Measurements from ENCODE around the gene NUDT22. TPM values are rescaled to one million over a fixed set of nuclear protein-coding genes. Genes with fewer than 3 reads are reported as not detected.

The NUDT22 gene
- total and polyA plus RNA-seq, 2 experiments from 2014 or later: 33.9 to 67.0 TPM

GRCh38 chr11:64186492-64187165 is 39.4 kb upstream of the NUDT22 start:
- Mint-ChIP-seq H3K9me3 (no peaks in the 10 kb centered on the region), H3K4me3 (no peak overlapping the region), H3K4me1 (peaks cover 25% of the 10 kb centered on the region), H3K27me3 (ENCODE audit: insufficient read depth, low read depth, poor library complexity) (peaks cover 26% of the 10 kb centered on the region), H3K36me3 (ENCODE audit: low read depth) (peaks cover 38% of the 10 kb centered on the region), H3K27ac (no peak overlapping the region)
- no peak overlapping the region for H2AFZ ChIP-seq
- H3K27ac ChIP-seq (ENCODE audit: low read depth): no peak overlapping the region; the same call in 1 of the 2 replicates
- peaks cover 49% of the 10 kb centered on the region for H4K20me1 ChIP-seq (replicated peaks; ENCODE audit: insufficient read depth)
- peaks cover 13% of the 10 kb centered on the region for H3K36me3 ChIP-seq (ENCODE audit: insufficient read depth)
- no peak overlapping the region for H3K4me3 ChIP-seq
- no peaks in the 10 kb centered on the region for H3K27me3 ChIP-seq (ENCODE audit: insufficient read depth)
- H3K4me2 ChIP-seq: no peak overlapping the region
- H3F3A ChIP-seq (replicated peaks; ENCODE audit: low read depth): peaks cover 45% of the 10 kb centered on the region
- DNase-seq (ENCODE audit: low spot score) (peak; percentile 48), ATAC-seq (no peak)
- no peaks in the 10 kb centered on the region for H3K9me2 ChIP-seq (ENCODE audit: insufficient read depth)
- peaks cover 23% of the 10 kb centered on the region for H3K79me2 ChIP-seq (replicated peaks; ENCODE audit: insufficient read depth)
- peaks cover 13% of the 10 kb centered on the region; the same call in 1 of the 2 replicates for H3K4me1 ChIP-seq (ENCODE audit: insufficient read depth)
- TF ChIP-seq STAT1 (IDR thresholded peaks at IDR 0.05; ENCODE audit: unreplicated experiment) (no peak), POLR2AphosphoS5 (IDR thresholded peaks at IDR 0.05; ENCODE audit: low read depth) (no peak), EZH2phosphoT487 (IDR thresholded peaks at IDR 0.05; ENCODE audit: unreplicated experiment) (no peak), CTCF (conservative IDR thresholded peaks at IDR 0.05; ENCODE audit: low read depth in 2 of 2) (no peak), CREB1 (CRISPR knock-in tag; IDR thresholded peaks at IDR 0.05; ENCODE audit: low read depth) (no peak)
- TF ChIP-seq, protein P1, sequence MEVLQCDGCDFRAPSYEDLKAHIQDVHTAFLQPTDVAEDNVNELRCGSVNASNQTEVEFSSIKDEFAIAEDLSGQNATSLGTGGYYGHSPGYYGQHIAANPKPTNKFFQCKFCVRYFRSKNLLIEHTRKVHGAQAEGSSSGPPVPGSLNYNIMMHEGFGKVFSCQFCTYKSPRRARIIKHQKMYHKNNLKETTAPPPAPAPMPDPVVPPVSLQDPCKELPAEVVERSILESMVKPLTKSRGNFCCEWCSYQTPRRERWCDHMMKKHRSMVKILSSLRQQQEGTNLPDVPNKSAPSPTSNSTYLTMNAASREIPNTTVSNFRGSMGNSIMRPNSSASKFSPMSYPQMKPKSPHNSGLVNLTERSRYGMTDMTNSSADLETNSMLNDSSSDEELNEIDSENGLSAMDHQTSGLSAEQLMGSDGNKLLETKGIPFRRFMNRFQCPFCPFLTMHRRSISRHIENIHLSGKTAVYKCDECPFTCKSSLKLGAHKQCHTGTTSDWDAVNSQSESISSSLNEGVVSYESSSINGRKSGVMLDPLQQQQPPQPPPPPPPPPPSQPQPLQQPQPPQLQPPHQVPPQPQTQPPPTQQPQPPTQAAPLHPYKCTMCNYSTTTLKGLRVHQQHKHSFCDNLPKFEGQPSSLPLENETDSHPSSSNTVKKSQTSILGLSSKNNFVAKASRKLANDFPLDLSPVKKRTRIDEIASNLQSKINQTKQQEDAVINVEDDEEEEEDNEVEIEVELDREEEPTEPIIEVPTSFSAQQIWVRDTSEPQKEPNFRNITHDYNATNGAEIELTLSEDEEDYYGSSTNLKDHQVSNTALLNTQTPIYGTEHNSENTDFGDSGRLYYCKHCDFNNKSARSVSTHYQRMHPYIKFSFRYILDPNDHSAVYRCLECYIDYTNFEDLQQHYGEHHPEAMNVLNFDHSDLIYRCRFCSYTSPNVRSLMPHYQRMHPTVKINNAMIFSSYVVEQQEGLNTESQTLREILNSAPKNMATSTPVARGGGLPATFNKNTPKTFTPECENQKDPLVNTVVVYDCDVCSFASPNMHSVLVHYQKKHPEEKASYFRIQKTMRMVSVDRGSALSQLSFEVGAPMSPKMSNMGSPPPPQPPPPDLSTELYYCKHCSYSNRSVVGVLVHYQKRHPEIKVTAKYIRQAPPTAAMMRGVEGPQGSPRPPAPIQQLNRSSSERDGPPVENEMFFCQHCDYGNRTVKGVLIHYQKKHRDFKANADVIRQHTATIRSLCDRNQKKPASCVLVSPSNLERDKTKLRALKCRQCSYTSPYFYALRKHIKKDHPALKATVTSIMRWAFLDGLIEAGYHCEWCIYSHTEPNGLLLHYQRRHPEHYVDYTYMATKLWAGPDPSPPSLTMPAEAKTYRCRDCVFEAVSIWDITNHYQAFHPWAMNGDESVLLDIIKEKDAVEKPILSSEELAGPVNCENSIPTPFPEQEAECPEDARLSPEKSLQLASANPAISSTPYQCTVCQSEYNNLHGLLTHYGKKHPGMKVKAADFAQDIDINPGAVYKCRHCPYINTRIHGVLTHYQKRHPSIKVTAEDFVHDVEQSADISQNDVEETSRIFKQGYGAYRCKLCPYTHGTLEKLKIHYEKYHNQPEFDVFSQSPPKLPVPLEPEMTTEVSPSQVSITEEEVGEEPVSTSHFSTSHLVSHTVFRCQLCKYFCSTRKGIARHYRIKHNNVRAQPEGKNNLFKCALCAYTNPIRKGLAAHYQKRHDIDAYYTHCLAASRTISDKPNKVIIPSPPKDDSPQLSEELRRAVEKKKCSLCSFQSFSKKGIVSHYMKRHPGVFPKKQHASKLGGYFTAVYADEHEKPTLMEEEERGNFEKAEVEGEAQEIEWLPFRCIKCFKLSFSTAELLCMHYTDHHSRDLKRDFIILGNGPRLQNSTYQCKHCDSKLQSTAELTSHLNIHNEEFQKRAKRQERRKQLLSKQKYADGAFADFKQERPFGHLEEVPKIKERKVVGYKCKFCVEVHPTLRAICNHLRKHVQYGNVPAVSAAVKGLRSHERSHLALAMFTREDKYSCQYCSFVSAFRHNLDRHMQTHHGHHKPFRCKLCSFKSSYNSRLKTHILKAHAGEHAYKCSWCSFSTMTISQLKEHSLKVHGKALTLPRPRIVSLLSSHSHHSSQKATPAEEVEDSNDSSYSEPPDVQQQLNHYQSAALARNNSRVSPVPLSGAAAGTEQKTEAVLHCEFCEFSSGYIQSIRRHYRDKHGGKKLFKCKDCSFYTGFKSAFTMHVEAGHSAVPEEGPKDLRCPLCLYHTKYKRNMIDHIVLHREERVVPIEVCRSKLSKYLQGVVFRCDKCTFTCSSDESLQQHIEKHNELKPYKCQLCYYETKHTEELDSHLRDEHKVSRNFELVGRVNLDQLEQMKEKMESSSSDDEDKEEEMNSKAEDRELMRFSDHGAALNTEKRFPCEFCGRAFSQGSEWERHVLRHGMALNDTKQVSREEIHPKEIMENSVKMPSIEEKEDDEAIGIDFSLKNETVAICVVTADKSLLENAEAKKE (CRISPR knock-in tag; IDR thresholded peaks at IDR 0.05): no peak
- TF ChIP-seq, protein P2, sequence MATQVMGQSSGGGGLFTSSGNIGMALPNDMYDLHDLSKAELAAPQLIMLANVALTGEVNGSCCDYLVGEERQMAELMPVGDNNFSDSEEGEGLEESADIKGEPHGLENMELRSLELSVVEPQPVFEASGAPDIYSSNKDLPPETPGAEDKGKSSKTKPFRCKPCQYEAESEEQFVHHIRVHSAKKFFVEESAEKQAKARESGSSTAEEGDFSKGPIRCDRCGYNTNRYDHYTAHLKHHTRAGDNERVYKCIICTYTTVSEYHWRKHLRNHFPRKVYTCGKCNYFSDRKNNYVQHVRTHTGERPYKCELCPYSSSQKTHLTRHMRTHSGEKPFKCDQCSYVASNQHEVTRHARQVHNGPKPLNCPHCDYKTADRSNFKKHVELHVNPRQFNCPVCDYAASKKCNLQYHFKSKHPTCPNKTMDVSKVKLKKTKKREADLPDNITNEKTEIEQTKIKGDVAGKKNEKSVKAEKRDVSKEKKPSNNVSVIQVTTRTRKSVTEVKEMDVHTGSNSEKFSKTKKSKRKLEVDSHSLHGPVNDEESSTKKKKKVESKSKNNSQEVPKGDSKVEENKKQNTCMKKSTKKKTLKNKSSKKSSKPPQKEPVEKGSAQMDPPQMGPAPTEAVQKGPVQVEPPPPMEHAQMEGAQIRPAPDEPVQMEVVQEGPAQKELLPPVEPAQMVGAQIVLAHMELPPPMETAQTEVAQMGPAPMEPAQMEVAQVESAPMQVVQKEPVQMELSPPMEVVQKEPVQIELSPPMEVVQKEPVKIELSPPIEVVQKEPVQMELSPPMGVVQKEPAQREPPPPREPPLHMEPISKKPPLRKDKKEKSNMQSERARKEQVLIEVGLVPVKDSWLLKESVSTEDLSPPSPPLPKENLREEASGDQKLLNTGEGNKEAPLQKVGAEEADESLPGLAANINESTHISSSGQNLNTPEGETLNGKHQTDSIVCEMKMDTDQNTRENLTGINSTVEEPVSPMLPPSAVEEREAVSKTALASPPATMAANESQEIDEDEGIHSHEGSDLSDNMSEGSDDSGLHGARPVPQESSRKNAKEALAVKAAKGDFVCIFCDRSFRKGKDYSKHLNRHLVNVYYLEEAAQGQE (IDR thresholded peaks at IDR 0.05; ENCODE audit: unreplicated experiment): no peak
- TF ChIP-seq, protein P3, sequence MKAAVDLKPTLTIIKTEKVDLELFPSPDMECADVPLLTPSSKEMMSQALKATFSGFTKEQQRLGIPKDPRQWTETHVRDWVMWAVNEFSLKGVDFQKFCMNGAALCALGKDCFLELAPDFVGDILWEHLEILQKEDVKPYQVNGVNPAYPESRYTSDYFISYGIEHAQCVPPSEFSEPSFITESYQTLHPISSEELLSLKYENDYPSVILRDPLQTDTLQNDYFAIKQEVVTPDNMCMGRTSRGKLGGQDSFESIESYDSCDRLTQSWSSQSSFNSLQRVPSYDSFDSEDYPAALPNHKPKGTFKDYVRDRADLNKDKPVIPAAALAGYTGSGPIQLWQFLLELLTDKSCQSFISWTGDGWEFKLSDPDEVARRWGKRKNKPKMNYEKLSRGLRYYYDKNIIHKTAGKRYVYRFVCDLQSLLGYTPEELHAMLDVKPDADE (IDR thresholded peaks at IDR 0.05): no peak

All from GM23338 (cell line).